Small intestine (tissue), 7 donors: ENCODE data around the gene MOGAT3. TPM values are rescaled to one million over a fixed set of nuclear protein-coding genes. Genes with fewer than 3 reads are reported as not detected.

Source experiments
- DNase-seq, 2 donors: peaks; one replicate each; pipeline versions ENCODE4 v3.0.0 to v3.0.0-alpha.2; 2013
- FAIRE-seq: peaks from 2 replicates; lab custom pipeline; 2012; peaks lifted over from hg19 to GRCh38; lab: Jason Lieb, UNC
- H3K27ac ChIP-seq, 3 donors: one replicate each; pipeline ENCODE4 v1.5.1; 2013; ENCODE audit warnings: low read length in 2 of 3, mild to moderate bottlenecking in 2 of 3, control low read depth in 1 of 3, inconsistent platforms in 1 of 3, low read depth in 1 of 3, moderate library complexity in 1 of 3
- H3K27me3 ChIP-seq, 3 donors: one replicate each; pipeline ENCODE4 v1.6.1; 2013; ENCODE audit warnings: low read length in 3 of 3, inconsistent platforms in 1 of 3; ENCODE audit not compliant: control insufficient read depth in 3 of 3, insufficient read depth in 3 of 3
- H3K36me3 ChIP-seq, 3 donors: one replicate each; pipeline ENCODE4 v1.6.1; 2013; ENCODE audit warnings: low read length in 3 of 3, inconsistent platforms in 1 of 3, low read depth in 1 of 3, mild to moderate bottlenecking in 1 of 3, moderate library complexity in 1 of 3; ENCODE audit not compliant: control insufficient read depth in 3 of 3, insufficient read depth in 2 of 3
- H3K4me1 ChIP-seq, 3 donors: one replicate each; pipeline ENCODE4 v1.6.1; 2013; ENCODE audit warnings: low read length in 2 of 3, inconsistent platforms in 1 of 3, low read depth in 1 of 3, mild to moderate bottlenecking in 1 of 3, moderate library complexity in 1 of 3; ENCODE audit not compliant: control insufficient read depth in 3 of 3, insufficient read depth in 2 of 3
- H3K4me3 ChIP-seq, 3 donors: one replicate each; pipeline ENCODE4 v1.5.1; 2013; ENCODE audit warnings: low read length in 3 of 3, control low read depth in 1 of 3, inconsistent platforms in 1 of 3, low read depth in 1 of 3, mild to moderate bottlenecking in 1 of 3, moderate library complexity in 1 of 3
- H3K9me3 ChIP-seq, 2 donors: one replicate each; pipeline ENCODE4 v1.6.1; 2013; ENCODE audit warnings: low read depth in 1 of 2, low read length in 1 of 2; ENCODE audit not compliant: control insufficient read depth in 2 of 2, insufficient read depth in 1 of 2
- WGBS, 3 donors: extraction: QIAGEN DNeasy Blood & Tissue Kit; methylation state at CpG; one replicate each; pipeline ENCODE4 v1.1.7; 2013; 5-methylcytosine and 5-hydroxymethylcytosine counted together
- polyA plus RNA-seq, 4 donors: library from polyadenylated mRNA; stranded (reverse) in 3 of 4; unstranded in 1 of 4; fragments of 200-250 nt in 3 of 4; fragments of 120-200 nt in 1 of 4; gene quantifications; one replicate each; pipeline versions ENCODE4 v1.2.1 to v1.2.3, GENCODE V29; 2013
- donor health status: healthy with polysubstance abuse.
- donor health status: control.
- donor health status: control.
- donor health status: Bipolar disorder and iron deficiency.
- donor health status: healthy.

The MOGAT3 gene
- polyA plus RNA-seq, 4 donors = 15.4 to 69.3 (median 61.1) TPM

- no peak for FAIRE-seq
- WGBS, 3 donors = 52 to 72% (median 60%) methylated on average over 16 of the region's 16 CpGs
- Histone ChIP-seq H3K36me3 (peaks cover 0 to 57% (median 5%) of the 10 kb centered on the region in 3 donors), H3K4me3 (no peak overlapping the region), H3K4me1 (peaks cover 1 to 52% (median 3%) of the 10 kb centered on the region in 3 donors), H3K27me3 (no peaks in the 10 kb centered on the region), H3K9me3 (no peaks in the 10 kb centered on the region), H3K27ac (peak overlapping the region in 2 of 3 donors; percentile 95 to 97)
- no peak for DNase-seq
Measured at GRCh38 chr7:101241443-101242349, 40.9 kb upstream of the MOGAT3 start.

GRCh38 chr7:101241015-101241363 lies 40.2 kb upstream of the MOGAT3 start:
- Histone ChIP-seq H3K9me3 (no peaks in the 10 kb centered on the region), H3K27ac (peak overlapping the region; percentile 52 to 97 (median 95)), H3K36me3 (peaks cover 0 to 62% (median 5%) of the 10 kb centered on the region in 3 donors), H3K4me3 (peak overlapping the region in 1 of 3 donors; percentile 48), H3K4me1 (peaks cover 1 to 52% (median 3%) of the 10 kb centered on the region in 3 donors), H3K27me3 (no peaks in the 10 kb centered on the region)
- no peak for FAIRE-seq
- DNase-seq = peak in 1 of 2 donors; percentile 99
- 18 to 69% (median 55%) methylated on average over 12 of the region's 12 CpGs for WGBS, 3 donors

- peaks cover 1 to 55% (median 3%) of the 10 kb centered on the region in 3 donors for H3K4me1 ChIP-seq
- peak; percentile 87 to 99 for DNase-seq
Measured at GRCh38 chr7:101240226-101241014, 39.6 kb upstream of the MOGAT3 start.

GRCh38 chr7:101239951-101240220 lies 39.0 kb upstream of the MOGAT3 start:
- peak in 1 of 2 donors; percentile 78 for DNase-seq
- FAIRE-seq = no peak
- Histone ChIP-seq H3K36me3 (peaks cover 0 to 67% (median 5%) of the 10 kb centered on the region in 3 donors), H3K4me3 (peak overlapping the region in 1 of 3 donors; percentile 84), H3K4me1 (peaks cover 0 to 57% (median 1%) of the 10 kb centered on the region in 3 donors), H3K27me3 (no peaks in the 10 kb centered on the region), H3K9me3 (no peaks in the 10 kb centered on the region), H3K27ac (peak overlapping the region; percentile 97 to 99 (median 99))
- 8 to 72% (median 42%) methylated on average over 9 of the region's 9 CpGs for WGBS, 3 donors

More at GRCh38 chr7:101240226-101241014, 39.6 kb upstream of the MOGAT3 start:
- FAIRE-seq = no peak
- H3K4me3 ChIP-seq = peak overlapping the region in 1 of 3 donors; percentile 84
- peak overlapping the region; percentile 97 to 99 (median 99) for H3K27ac ChIP-seq
- H3K9me3 ChIP-seq = no peaks in the 10 kb centered on the region
- no peaks in the 10 kb centered on the region for H3K27me3 ChIP-seq
- 26 to 65% (median 42%) methylated on average over 32 of the region's 32 CpGs for WGBS, 3 donors
- peaks cover 0 to 62% (median 5%) of the 10 kb centered on the region in 3 donors for H3K36me3 ChIP-seq

- peaks cover 0 to 62% (median 1%) of the 10 kb centered on the region in 3 donors for H3K4me1 ChIP-seq
- peak overlapping the region in 1 of 3 donors; percentile 84 for H3K4me3 ChIP-seq
- peak overlapping the region; percentile 97 to 99 (median 99) for H3K27ac ChIP-seq
- peaks cover 0 to 72% (median 5%) of the 10 kb centered on the region in 3 donors for H3K36me3 ChIP-seq
- FAIRE-seq (no peak), DNase-seq (peak in 1 of 2 donors; percentile 61)
- WGBS, 3 donors = 18 to 44% (median 36%) methylated on average over 27 of the region's 27 CpGs
- no peaks in the 10 kb centered on the region for H3K9me3 ChIP-seq
- H3K27me3 ChIP-seq = no peaks in the 10 kb centered on the region
Measured at GRCh38 chr7:101239191-101239950, 38.5 kb upstream of the MOGAT3 start.

GRCh38 chr7:101238226-101239182 lies 37.7 kb upstream of the MOGAT3 start:
- peak; percentile 73 to 91 for DNase-seq
- Histone ChIP-seq H3K9me3 (no peaks in the 10 kb centered on the region), H3K4me3 (peak overlapping the region in 2 of 3 donors; percentile 81 to 84), H3K36me3 (peaks cover 0 to 76% (median 5%) of the 10 kb centered on the region in 3 donors), H3K4me1 (peaks cover 0 to 65% (median 1%) of the 10 kb centered on the region in 3 donors), H3K27ac (peak overlapping the region; percentile 97 to 99 (median 99)), H3K27me3 (no peaks in the 10 kb centered on the region)
- WGBS, 3 donors = 16 to 45% (median 40%) methylated on average over 23 to 28 of the region's 28 CpGs
- no peak for FAIRE-seq
